Activated CD4-positive, CD25-positive, alpha-beta regulatory T cell treated with anti-CD3 and anti-CD28 coated beads, Interleukin-2, amount 50 U/mL, for 24 hours (primary cell): Measurements from ENCODE around the gene NCAPD3.
A peak's percentile ranks its signal among the peaks of the same experiment; 100 is the strongest.

Experiments
- ATAC-seq, 2 donors: fragments of 150-1000 bp; cut with Tn5 transposase; one replicate each; pipeline ENCODE4 v1.10.0; 2021; ENCODE audit warnings: mild to moderate bottlenecking in 1 of 2, moderate library complexity in 1 of 2

NCAPD3 gene

DNA sequence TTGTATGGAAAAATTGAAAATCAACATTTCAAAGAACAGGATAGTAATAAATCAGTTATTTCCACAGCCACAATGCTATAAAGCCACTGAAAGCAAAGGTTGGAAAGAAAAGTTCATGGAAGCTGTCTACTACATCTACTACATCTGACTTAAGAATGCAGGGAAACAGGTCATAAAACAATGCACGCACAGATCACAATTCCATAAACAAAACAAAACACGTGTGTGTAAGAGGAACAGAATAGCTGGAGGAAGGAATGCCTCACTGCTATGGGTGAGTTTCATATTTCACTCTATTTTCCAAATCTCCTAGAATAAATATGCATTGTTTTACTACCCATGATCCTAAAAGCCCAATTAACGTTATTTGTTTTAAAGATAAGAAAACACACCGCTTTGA is 66.3 kb downstream of the NCAPD3 start:
- no peak for ATAC-seq

DNA sequence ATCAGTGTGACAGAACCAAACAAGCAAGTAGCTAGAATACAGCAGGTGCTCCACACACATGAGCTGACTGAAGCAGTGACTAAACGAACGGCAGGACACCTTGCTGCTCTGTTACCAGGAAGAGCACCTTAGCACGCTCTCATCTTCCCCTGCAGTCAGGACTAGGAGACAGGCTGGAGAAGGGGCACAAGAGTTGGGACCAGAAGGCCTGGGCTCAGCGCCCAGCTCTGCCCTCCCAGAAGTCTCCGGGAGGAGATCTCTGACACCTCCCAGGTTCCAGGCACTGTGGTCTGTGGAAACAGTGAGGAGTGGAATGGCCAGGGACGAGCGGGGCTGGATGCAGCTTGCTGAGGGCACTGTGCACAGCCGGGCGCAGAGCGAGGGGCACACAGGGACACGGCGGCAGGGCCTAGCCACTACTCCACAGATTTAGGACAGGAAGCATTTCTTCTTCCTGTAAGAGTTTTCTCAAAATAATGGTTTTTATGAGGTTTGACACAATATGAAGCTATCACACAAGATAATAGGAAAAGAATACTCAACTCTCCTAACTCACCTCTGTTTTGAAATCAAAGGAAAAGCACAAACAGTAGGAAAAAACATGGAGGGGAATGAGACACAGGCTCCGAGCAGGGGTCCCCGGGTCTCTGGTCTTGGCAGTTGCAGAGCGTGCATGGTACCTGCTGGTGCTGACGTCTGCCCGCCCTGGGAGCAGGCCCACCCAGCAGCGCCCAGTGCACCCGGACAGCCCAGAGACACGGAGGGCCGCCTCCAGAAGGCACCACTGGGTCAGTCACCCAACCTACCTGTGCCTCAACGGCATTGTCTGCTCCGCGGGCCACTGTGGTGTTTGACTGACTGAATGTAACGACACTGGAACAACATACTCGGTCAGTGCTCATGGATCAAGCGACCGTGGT is 67.6 kb downstream of the NCAPD3 start:
- no peak for ATAC-seq

DNA sequence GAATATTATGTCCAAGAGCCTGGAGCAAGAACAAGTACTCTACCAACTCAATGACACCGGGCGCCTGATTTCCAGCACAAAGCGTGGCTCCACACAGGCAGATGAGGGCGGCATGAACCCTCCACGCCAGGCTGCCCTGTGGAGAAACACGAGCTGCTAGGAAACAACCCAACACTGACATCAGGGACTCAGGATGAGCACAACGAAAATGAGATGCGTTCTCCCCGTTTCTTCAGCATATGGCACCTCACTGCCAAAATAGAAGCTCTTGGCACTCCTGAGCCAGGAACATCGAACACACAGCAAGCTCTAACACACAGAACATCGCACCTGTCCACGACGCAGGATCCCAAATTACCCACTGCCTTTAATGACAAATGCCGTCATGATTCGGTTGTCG is 68.3 kb downstream of the NCAPD3 start:
- no peak for ATAC-seq

DNA sequence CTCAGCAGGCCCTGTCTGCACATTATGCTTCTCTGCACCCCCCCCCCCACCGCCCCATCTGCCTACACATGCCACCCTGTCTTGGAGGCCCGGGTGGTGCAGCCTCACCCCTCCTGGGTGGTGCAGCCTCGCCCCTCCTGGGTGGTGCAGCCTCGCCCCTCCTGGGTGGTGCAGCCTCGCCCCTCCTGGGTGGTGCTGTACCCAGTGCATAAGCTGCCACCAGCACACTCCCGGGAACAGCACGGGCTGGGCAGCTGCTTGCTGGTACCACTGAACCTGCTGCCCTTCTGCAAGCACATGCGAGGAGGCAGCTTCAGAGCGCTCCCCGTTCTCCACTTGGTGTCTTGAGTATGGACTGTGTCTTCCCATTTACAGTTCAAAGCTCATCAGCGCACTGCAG is 69.3 kb downstream of the NCAPD3 start:
- no peak for ATAC-seq

DNA sequence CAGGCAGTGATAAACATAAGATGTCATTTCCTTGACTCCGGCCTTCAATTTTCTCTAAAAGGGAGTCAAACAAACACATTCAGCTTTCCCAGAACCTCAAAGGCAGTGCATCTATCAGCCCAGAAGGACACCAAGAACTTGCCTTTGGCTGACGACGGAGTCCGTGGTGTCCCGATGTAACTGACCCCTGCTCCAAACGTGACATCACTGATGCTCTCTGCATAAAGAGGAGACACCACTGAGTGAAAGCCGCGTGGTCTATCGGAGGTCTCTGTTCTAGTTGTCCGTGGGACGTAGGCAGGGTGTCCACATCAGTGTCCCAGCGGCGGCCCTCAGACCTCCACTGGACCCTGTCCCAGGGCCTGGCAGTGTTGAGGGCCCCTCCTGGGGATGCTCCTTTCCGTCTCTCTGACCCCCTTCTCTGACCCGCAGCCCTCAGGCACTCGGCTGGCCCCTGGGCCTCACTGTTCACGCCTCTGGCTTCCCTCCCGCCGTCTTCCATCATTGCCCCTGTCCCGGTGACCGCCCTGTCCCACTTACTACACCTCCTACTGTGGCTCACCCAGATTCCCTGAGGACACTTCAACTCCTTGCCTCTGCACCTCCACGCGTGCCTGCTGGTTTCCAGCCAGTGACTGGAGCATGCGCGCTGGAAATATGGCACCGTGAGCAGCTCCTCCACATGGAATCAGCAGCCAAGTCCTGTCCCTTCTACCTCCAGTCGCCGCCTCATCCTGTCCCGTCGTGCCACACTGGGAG is 70.4 kb downstream of the NCAPD3 start:
- no peak for ATAC-seq

DNA sequence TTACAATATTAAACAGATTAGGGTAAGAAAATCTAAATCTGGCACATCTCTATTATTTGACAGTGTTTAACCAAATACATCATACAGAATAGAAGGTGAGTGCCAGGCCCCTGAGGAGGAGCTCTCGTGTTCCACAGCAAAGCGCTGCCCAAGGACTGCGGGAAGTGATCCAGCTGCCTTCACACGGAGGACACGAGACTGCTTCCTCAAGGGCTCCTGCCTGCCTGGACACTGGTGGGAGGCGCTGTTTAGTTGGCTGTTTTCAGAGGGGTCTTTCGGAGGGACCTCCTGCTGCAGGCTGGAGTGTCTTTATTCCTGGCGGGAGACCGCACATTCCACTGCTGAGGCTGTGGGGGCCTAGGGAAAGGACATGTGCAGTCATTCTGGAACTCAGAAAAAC is 71.1 kb downstream of the NCAPD3 start:
- ATAC-seq = no peak

DNA sequence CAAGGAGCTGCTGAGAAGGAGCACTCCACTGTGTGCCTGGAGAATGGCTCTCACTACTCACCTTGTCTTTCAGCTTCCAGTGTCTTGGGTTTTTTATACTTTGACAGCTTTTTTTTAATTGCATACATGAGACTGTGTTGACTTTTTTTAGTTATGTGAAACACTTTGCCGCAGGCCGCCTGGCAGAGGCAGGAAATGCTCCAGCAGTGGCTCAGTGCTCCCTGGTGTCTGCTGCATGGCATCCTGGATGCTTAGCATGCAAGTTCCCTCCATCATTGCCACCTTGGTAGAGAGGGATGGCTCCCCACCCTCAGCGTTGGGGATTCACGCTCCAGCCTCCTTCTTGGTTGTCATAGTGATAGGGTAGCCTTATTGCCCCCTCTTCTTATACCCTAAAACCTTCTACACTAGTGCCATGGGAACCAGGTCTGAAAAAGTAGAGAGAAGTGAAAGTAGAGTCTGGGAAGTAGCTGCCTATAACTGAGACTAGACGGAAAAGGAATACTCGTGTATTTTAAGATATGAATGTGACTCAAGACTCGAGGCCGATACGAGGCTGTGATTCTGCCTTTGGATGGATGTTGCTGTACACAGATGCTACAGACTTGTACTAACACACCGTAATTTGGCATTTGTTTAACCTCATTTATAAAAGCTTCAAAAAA is 72.6 kb downstream of the NCAPD3 start:
- no peak for ATAC-seq

DNA sequence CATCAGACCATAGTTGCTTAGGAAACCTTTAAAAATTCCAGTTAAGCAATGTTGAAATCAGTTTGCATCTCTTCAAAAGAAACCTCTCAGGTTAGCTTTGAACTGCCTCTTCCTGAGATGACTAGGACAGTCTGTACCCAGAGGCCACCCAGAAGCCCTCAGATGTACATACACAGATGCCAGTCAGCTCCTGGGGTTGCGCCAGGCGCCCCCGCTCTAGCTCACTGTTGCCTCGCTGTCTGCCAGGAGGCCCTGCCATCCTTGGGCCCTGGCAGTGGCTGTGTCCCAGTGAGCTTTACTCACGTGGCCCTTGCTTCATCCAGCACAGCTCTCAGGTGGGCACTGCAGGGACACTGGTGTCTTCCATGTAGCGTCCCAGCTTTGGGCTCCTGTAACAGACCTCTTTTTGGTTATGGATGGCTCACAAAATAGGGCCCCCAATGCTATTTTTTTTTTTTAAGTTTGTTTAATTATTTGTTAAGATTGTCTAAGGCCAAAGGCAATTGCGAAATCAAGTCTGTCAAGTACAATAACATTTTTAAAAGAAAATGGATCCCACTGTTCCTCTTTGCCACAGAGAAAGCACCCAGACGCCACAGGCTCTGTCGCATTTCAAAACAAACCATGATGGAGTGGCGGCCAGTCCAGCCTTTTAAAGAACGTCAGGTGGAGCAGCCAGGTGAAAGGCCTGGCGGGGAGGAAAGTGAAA is 73.4 kb downstream of the NCAPD3 start:
- ATAC-seq = no peak

DNA sequence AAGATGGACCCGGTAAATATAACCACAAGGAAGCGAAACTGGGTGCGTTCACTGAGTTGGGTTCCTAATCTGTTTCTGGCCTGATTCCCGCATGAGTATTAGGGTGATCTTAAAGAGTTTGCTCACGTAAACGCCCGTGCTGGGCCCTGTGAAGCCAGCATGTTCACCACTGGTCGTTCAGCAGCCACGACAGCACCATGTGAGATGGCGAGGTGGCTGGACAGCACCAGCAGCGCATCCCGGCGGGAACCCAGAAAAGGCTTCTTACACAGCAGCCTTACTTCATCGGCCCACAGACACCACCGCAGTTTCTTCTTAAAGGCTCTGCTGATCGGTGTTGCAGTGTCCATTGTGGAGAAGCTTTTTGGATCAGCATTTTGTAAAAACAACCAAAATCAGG is 74.4 kb downstream of the NCAPD3 start:
- ATAC-seq = no peak

DNA sequence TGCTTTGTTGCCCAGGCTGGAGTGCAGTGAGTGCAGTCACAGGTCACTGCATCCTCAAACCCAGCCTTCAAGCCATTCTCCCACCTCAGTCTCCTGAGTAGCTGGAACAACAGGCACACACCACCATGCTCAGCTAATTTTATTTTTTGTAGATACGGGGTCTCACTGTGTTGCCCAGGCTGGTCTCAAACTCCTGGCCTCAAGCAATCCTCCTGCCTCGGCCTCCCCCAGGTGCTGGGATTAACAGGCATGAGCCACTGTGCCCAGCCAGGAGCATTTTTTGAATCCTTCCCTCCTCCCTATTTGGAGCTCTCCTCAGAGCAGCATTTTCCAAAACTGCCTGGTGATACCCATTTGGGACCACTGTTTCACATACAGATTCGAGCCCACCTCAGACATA is 77.2 kb downstream of the NCAPD3 start:
- ATAC-seq = no peak

DNA sequence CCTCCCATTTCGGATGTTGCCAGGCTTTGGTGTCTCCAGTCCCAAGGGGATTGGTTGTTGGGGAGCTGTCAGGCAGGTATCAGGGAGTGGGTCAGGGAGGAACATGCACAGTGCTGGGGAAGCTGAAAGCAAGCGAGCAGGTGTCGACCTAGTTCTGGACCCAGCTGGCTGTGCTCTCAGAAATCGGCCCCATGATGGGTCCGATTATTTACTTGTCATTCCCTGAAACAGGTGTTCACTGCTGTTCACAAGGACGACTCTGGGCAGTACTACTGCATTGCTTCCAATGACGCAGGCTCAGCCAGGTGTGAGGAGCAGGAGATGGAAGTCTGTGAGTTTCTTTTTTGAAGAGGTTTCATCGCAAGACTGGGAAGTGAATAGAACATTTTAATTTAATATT is 78.1 kb downstream of the NCAPD3 start:
- ATAC-seq = no peak

DNA sequence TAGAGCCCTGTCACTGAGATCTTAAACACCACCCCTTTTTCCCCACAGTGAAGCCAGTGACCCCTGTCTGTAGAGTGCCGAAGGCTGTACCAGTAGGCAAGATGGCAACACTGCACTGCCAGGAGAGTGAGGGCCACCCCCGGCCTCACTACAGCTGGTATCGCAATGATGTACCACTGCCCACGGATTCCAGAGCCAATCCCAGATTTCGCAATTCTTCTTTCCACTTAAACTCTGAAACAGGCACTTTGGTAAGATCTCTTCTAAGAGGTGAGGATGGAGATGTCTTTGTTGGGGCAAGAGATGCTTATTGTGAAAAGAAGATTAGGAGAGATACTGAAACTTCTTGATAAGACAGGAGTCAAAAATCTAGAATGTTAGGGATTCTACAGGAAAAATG is 79.0 kb downstream of the NCAPD3 start:
- ATAC-seq = no peak

DNA sequence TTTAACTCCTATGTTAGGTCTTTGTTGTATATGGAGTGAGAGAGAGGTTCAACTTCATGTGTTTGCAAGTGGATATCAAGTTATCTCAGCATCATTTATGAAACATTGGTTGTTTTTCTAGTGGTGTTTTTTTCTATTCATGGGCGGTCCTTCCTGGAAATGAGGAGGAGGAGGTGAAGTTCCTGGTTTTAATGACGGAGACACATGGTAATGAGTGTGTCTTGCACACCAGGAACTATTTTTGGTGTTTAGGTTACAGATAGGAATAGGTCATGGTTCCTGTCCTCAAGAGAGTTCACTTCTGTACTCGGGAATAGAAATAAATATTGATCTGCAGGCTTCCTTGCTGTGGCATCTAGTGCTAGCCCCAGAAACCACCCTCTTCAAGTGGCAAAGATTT is 80.0 kb downstream of the NCAPD3 start:
- ATAC-seq = no peak

DNA sequence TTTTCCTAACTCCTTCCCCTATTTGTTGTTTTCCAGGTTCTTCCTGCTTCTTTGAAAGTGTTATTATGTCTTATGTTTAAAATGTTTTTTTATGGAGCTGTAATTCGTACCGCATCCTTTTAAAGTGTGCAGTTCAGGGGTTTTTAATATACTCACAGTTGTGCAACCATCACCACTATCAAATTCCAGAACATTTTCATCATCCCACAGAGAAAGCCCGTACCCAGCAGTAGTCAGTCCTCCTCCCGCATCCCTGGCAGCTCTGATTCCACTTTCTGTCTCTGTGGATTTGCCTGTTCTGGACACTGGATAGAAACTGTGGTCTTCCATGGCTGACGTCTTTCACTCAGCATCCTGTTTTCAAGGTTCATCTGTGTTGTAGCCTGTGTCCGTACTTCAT is 81.2 kb downstream of the NCAPD3 start:
- no peak for ATAC-seq

DNA sequence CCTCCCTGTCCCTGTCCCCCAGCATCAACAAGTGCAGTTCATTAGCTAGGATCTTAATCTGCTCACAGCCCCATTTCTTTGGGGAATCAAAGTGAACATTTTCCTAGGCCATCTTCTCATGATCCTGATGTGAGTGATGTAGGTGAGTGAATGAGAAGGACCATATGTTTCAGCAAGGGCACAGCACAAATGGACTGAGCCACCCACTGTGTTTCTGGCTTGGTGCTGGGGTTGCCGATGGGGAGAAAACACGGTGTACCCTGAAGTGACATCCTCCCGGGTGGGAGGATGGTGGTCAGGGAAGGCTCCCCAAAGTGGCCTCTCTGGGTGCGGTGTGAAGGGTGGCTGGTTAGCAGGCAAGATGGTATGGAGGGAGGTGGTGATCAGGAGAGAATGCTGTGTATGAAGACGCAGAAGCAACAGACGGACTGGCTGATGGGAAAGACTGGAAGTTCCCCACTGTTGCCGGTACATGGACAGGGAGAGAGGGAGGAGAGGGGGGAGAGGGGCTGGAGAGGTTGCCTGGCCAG is 82.7 kb downstream of the NCAPD3 start:
- ATAC-seq = no peak

DNA sequence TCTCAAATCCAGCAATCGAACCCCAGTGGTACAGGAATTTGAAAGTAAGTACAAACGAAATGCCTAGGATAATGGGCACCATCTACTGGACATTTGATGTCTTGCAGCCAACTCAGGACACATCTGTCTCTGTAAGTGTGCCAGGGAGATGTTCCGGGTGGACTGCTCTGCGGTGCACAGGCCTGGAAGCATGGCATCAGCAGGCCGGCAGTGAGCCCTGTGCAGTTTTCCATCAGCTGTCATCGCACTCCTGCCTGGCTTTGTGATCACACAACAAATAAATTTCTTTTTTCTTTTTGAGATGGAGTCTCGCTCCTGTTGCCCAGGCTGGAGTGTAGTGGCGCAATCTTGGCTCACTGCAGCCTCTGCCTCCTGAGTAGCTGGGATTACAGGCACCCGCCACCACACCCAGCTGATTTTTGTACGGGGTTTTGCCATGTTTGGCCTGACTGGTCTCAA is 83.9 kb downstream of the NCAPD3 start:
- peak; percentile 51 to 56 for ATAC-seq

DNA sequence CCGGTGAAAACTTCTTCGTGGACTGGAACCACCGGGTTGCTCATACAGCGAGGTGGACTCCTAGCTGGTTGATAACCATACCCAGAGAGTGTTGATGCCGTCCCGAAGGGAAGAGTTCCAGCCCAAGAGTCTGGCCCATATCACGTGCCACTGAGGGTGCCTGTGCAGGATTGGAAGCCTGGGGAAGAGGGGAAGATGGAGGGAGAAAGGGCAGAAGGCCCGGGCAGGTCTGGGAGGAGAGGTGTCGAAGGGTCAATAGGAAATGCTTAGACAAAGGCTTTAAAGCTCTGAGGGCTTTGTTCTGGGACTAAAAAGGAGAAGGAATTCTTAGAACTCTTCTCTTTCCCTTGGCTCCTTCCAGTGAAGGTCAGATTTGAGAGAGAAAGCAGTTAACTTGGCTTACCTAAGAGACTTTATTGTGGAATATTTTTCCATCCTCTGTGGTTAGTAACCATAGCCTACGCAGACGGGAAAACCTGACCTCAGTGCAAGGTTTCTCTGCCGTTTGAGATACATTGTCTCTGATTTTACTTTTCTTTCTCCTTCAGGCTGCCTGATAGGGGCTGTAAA is 84.4 kb downstream of the NCAPD3 start:
- no peak for ATAC-seq

DNA sequence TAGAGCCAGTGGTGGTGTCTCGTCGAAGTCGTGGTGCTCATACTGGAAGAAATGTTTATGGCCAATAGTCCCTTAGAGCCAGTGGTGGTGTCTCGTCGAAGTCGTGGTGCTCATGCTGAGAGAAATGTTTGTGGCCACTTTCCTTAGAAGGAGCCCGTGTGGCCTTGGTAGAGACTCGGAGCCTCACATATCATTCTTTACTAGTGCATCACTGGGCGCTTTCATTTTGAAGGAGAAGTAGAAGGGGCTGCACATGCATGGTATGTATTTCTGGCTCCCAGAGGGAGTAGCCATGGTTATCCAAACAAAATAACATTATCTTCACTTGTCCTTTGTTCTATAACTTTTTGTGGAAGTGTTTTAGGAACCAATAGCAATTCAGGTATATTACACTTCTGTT is 85.4 kb downstream of the NCAPD3 start:
- no peak for ATAC-seq

DNA sequence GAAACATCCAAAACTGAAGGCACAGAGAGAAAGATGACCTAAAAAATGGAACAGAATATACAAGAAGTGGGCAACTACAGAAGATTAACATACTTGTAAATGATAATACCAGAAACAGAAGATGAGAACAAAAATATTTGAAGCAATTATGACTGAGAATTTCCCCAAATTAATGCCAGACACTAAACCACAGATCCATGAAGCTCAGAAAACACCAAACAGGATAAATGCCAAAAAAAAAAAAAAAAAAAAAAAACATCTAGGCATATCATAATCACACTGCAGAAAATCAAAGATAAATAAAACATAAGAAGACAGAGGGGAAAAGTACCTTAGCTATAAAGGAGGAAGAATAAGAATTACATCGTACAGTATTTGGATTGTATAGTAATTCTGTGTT is 89.6 kb downstream of the NCAPD3 start:
- ATAC-seq = no peak

DNA sequence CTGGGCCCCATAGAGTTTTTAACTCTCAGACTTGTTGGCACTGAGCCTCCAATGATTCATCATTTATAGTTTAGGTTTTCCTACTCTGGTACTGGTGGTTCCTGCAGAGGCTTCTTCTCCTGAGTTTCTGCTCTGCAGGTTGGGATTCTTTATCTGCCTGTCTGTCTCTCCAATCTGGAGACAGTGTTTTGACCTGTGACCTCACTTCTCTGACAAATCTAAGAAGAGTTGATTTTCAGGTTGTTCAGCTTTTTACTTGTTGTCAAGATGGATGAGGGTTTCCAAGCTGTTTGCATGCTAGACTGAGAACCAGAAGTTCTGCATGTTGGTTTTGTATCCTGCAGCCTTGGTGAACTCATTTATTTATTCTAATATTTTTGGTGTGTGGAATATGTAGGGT is 91.0 kb downstream of the NCAPD3 start:
- no peak for ATAC-seq

DNA sequence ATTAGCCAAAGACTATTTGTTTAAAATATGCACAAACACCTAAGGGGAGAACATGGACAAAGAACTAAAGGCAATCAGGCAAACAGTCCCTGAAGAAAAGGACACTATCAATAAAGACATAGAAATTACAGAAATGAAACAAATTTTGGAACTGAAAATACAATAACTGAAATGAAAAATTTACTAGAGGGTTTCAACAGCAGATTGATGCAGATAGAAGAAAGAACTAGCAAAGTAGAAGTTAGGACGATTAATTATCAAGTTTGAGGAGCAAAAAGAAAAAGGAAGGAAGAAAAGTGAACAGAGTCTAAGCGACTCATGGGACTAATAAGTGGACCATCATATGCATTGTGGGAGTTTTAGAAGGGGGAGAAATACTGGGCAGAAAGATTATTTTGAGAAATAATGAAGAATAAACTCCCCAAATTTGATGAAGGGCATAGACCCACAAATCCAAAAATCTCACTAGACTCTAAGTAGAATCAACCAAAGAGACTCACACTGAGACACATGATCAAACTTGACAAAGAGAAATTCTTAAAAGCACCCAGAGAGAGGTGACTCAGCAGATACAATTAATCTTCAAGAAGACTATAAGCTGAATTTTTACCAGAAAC is 92.0 kb downstream of the NCAPD3 start:
- no peak for ATAC-seq
